NB4 (cell line): ENCODE results near the gene EIF3A.

Experiments
- DNase-seq: peaks from one replicate; pipeline ENCODE4 v3.0.0; 2010; ENCODE audit warnings: low read depth
- H3K4me3 ChIP-seq: one replicate; pipeline ENCODE4 v1.5.1; 2011; ENCODE audit warnings: mild to moderate bottlenecking, low read depth, low read length, moderate library complexity
- MYC ChIP-seq: IDR thresholded peaks from 2 replicates; pipeline ENCODE4 v1.6.1; 2011; ENCODE audit warnings: low read depth, low read length
- POLR2A ChIP-seq: IDR thresholded peaks from 2 replicates; pipeline ENCODE4 v1.6.1; 2011; ENCODE audit warnings: mild to moderate bottlenecking; ENCODE audit not compliant: insufficient read length; ENCODE audit errors: extremely low read depth
- TF ChIP-seq, protein P1 (sequence below): IDR thresholded peaks from one replicate; pipeline ENCODE4 v1.5.1; 2012; ENCODE audit warnings: low read depth, low read length
- TF ChIP-seq, protein P2 (sequence below): IDR thresholded peaks from 2 replicates; pipeline ENCODE4 v1.6.1; 2011; ENCODE audit warnings: low read depth, low read length

EIF3A gene

DNA sequence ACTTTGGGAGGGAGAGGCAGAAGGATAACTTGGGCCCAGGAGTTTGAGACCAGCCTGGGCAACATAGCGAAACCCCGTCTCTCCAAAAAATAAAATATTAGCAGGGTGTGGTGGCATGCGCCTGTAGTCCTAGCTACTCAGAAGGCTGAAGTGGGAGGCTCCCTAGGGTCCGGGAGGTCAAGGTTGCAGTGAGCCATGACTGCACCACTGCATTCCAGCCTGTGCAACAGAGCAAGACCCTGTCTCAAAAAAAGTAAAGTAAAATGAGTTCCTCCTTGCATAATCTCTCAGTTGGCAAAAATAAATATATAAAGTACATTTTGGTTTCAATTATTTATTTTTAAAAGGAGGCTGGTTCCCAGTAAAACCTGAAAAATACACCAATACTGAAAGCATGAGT lies 39.3 kb downstream of the EIF3A start:
- no peak overlapping the region for H3K4me3 ChIP-seq
- DNase-seq, result no peak
- TF ChIP-seq MYC (no peak), POLR2A (no peak)
- TF ChIP-seq, protein P1, sequence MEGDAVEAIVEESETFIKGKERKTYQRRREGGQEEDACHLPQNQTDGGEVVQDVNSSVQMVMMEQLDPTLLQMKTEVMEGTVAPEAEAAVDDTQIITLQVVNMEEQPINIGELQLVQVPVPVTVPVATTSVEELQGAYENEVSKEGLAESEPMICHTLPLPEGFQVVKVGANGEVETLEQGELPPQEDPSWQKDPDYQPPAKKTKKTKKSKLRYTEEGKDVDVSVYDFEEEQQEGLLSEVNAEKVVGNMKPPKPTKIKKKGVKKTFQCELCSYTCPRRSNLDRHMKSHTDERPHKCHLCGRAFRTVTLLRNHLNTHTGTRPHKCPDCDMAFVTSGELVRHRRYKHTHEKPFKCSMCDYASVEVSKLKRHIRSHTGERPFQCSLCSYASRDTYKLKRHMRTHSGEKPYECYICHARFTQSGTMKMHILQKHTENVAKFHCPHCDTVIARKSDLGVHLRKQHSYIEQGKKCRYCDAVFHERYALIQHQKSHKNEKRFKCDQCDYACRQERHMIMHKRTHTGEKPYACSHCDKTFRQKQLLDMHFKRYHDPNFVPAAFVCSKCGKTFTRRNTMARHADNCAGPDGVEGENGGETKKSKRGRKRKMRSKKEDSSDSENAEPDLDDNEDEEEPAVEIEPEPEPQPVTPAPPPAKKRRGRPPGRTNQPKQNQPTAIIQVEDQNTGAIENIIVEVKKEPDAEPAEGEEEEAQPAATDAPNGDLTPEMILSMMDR, result no peak
- TF ChIP-seq, protein P2, sequence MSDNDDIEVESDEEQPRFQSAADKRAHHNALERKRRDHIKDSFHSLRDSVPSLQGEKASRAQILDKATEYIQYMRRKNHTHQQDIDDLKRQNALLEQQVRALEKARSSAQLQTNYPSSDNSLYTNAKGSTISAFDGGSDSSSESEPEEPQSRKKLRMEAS, result no peak

DNA sequence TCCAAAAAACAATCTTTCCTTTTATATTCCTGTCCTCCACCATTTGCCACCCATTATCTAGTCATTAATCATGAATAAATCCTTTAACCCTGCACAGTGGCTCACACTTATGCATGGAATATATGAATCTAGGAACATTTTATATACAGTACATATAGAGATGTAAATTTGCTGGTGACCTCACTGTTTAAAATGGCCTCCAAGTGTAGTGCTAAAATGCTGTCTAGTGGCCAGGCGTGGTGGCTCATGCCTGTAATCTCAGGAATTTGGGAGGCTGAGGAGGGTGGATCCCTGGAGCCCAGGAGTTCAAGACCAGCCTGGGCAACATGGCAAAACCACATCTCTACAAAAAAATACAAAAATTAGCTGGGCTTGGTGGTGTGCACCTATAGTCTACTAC lies 41.5 kb downstream of the EIF3A start:
- no peak for DNase-seq
- TF ChIP-seq MYC (no peak), POLR2A (no peak)
- TF ChIP-seq, protein P2, result no peak
- TF ChIP-seq, protein P1, result no peak
- H3K4me3 ChIP-seq, result no peak overlapping the region

DNA sequence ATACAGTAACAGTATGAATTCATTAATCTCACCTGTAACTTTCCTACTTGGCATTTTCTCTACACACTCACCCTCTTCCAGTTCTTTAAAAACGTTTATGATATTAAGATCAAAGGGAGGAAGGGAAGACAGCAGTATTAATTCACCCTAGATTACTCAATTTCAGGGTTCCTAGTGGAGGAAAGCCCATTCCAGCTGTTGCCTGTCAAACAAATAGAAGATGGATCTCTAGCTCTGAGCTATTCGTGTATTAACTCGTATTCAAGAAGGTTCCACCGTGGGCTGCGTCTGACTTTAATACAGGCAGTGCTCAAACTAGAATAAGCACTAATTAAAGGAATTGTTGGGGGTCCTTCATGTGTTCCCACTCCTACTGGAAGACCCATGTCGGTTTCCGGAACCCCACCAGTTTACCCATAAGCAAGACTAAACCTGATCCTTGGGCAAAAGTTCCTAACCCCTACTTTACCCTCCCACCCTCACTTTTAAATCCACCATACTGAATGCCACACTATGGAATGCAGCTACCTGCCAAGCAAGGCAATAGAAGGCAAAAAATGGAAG lies 49.0 kb downstream of the EIF3A start:
- DNase-seq, result peak; percentile 38
- TF ChIP-seq MYC, result no peak
- TF ChIP-seq POLR2A, result no peak
- TF ChIP-seq, protein P2, result no peak
- TF ChIP-seq, protein P1, result no peak
- H3K4me3 ChIP-seq, result peak overlapping the region; percentile 71

DNA sequence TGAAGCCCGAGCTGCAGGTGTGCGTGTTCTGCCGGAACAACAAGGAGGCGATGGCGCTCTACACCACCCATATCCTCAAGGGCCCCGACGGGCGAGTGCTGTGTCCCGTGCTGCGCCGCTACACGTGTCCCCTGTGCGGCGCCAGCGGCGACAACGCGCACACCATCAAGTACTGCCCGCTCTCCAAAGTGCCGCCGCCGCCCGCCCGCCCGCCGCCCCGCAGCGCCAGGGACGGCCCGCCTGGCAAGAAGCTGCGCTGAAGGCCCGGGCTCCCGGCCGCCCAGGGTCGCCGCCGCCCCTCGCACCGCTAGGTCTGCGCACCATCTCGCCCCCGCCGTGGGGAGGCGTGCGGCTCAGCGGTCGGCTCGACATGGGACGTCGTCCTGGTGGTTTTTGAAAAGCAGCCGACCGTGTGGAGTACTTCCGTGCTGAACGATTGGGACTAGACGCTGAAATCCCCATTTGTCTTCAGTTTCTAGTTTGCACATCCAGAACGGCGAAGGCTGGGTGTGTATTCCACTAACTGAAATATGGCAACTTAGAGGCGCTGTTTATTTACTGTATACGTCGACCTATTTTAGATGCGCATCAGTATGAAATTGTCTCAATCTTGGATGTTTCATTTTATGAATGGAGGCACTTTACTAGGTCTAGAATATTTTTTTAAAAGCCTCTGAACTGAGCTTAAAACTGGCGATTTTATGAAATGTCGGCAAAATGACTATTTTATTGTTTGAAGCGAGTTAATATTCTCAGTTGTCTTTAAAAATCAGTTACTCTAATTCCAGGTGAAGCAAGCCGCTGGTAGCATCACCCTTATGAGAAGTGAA lies 50.0 kb downstream of the EIF3A start:
- DNase-seq, result peak; percentile 93
- peak overlapping the region; percentile 71 for H3K4me3 ChIP-seq
- peak; percentile 82 for TF ChIP-seq MYC
- peak; percentile 43 for TF ChIP-seq POLR2A
- TF ChIP-seq, protein P2, result peak; percentile 86
- TF ChIP-seq, protein P1, result no peak

DNA sequence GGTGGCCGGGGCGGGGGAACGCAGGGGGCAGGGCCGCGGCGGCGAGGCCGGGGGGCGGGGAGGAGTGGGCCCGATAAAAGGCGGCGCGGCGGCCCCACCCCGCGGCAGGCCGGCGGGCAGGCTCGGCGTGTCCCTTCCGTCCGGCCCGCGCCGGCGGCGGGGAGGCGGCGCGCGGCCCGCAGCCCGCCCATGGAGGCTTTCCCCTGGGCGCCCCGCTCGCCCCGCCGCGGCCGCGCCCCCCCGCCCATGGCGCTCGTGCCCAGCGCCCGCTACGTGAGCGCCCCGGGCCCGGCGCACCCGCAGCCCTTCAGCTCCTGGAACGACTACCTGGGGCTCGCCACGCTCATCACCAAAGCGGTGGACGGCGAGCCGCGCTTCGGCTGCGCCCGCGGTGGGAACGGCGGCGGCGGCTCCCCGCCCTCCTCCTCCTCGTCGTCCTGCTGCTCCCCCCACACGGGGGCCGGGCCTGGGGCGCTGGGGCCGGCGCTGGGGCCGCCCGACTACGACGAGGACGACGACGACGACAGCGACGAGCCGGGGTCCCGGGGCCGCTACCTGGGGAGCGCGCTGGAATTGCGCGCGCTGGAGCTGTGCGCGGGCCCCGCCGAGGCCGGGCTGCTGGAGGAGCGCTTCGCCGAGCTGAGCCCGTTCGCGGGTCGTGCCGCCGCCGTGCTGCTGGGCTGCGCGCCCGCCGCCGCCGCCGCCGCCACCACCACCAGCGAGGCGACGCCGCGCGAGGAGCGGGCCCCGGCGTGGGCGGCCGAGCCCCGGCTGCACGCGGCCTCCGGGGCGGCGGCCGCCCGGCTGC lies 50.8 kb downstream of the EIF3A start, which contains the start of gene NANOS1:
TSS of gene NANOS1 (plus strand) at position 102 of the 808 bp plus-strand sequence. CDS start at position 190, 88 bp downstream.
- H3K4me3 ChIP-seq, result peak within 1 kb of the TSS; percentile 71
- DNase-seq, result peak; percentile 76
- TF ChIP-seq, protein P2, result no peak
- 0 out of 2 replicates have a peak, but pooled peaks have one; percentile 25 for TF ChIP-seq MYC
- peak; percentile 68 for TF ChIP-seq POLR2A
- TF ChIP-seq, protein P1, result no peak
